Measurements from ENCODE around the gene PPP4R4.

GRCh38 chr14:94180655-94181271 lies 6.6 kb downstream of the PPP4R4 start:
- TF ChIP-seq EZH2 (IDR thresholded peaks at IDR 0.05) (no peak), CTCF (IDR thresholded peaks at IDR 0.05) (peak; percentile 75)
